ENCODE data around the gene RTN1.
"Not testable (repeated sequence)": the region's sequence is repeated elsewhere in the genome, so short reads cannot be mapped to it uniquely, and the experiment has no call there.

RTN1 gene

GRCh38 chr14:59688224-59689170 lies 182.1 kb downstream of the RTN1 start:
- FAIRE-seq: peak; percentile 48
- no peak for TF ChIP-seq POLR2A (IDR thresholded peaks at IDR 0.05; ENCODE audit: low read depth, low read length)
- peak; percentile 2 for DNase-seq (ENCODE audit: insufficient read length, low spot score)

- FAIRE-seq (no peak), DNase-seq (ENCODE audit: insufficient read length, low spot score) (no peak)
- no peak for TF ChIP-seq POLR2A (IDR thresholded peaks at IDR 0.05; ENCODE audit: low read depth, low read length)
Observed at GRCh38 chr14:59687663-59688062, 182.9 kb downstream of the RTN1 start.

GRCh38 chr14:59679872-59680271 lies 190.7 kb downstream of the RTN1 start:
- DNase-seq (ENCODE audit: insufficient read length, low spot score) (no peak), FAIRE-seq (no peak)
- TF ChIP-seq POLR2A (IDR thresholded peaks at IDR 0.05; ENCODE audit: low read depth, low read length): no peak

GRCh38 chr14:59678352-59678751 lies 192.2 kb downstream of the RTN1 start:
- FAIRE-seq: no peak

GRCh38 chr14:59677771-59678231 lies 192.8 kb downstream of the RTN1 start:
- DNase-seq (ENCODE audit: insufficient read length, low spot score) (no peak), FAIRE-seq (no peak)
- no peak for TF ChIP-seq POLR2A (IDR thresholded peaks at IDR 0.05; ENCODE audit: low read depth, low read length)

More at GRCh38 chr14:59678352-59678751, 192.2 kb downstream of the RTN1 start:
- no peak for DNase-seq (ENCODE audit: insufficient read length, low spot score)
- no peak for TF ChIP-seq POLR2A (IDR thresholded peaks at IDR 0.05; ENCODE audit: low read depth, low read length)

- FAIRE-seq: no peak
- no peak for DNase-seq (ENCODE audit: insufficient read length, low spot score)
- no peak for TF ChIP-seq POLR2A (IDR thresholded peaks at IDR 0.05; ENCODE audit: low read depth, low read length)
Observed at GRCh38 chr14:59675394-59675793, 195.2 kb downstream of the RTN1 start.

- no peak for DNase-seq (ENCODE audit: insufficient read length, low spot score)
- no peak for TF ChIP-seq POLR2A (IDR thresholded peaks at IDR 0.05; ENCODE audit: low read depth, low read length)
Observed at GRCh38 chr14:59664741-59665140, 205.8 kb downstream of the RTN1 start.

GRCh38 chr14:59657769-59658168 lies 212.8 kb downstream of the RTN1 start:
- no peak for TF ChIP-seq POLR2A (IDR thresholded peaks at IDR 0.05; ENCODE audit: low read depth, low read length)
- DNase-seq (ENCODE audit: insufficient read length, low spot score) (no peak), FAIRE-seq (no peak)

More at GRCh38 chr14:59664741-59665140, 205.8 kb downstream of the RTN1 start:
- FAIRE-seq: no peak

GRCh38 chr14:59656473-59656872 lies 214.1 kb downstream of the RTN1 start:
- DNase-seq (ENCODE audit: insufficient read length, low spot score): no peak
- no peak for FAIRE-seq
- TF ChIP-seq POLR2A (IDR thresholded peaks at IDR 0.05; ENCODE audit: low read depth, low read length): no peak

- not testable (repeated sequence) for DNase-seq (ENCODE audit: insufficient read length, low spot score); FAIRE-seq
Observed at GRCh38 chr14:59654131-59654530, 216.4 kb downstream of the RTN1 start.

GRCh38 chr14:59646832-59647231 lies 223.7 kb downstream of the RTN1 start:
- not testable (repeated sequence) for FAIRE-seq; DNase-seq (ENCODE audit: insufficient read length, low spot score)

GRCh38 chr14:59638885-59639284 lies 231.7 kb downstream of the RTN1 start:
- DNase-seq (ENCODE audit: insufficient read length, low spot score) (no peak), FAIRE-seq (no peak)
- no peak for TF ChIP-seq POLR2A (IDR thresholded peaks at IDR 0.05; ENCODE audit: low read depth, low read length)

GRCh38 chr14:59634617-59635016 lies 236.0 kb downstream of the RTN1 start:
- TF ChIP-seq POLR2A (IDR thresholded peaks at IDR 0.05; ENCODE audit: low read depth, low read length): no peak
- FAIRE-seq: no peak
- DNase-seq (ENCODE audit: insufficient read length, low spot score): no peak

- TF ChIP-seq POLR2A (IDR thresholded peaks at IDR 0.05; ENCODE audit: low read depth, low read length): no peak
- DNase-seq (ENCODE audit: insufficient read length, low spot score) (no peak), FAIRE-seq (no peak)
Observed at GRCh38 chr14:59633486-59633885, 237.1 kb downstream of the RTN1 start.

- no peak for FAIRE-seq
- no peak for TF ChIP-seq POLR2A (IDR thresholded peaks at IDR 0.05; ENCODE audit: low read depth, low read length)
- DNase-seq (ENCODE audit: insufficient read length, low spot score): no peak
Observed at GRCh38 chr14:59632381-59632780, 238.2 kb downstream of the RTN1 start.

All from H54 (cell line).